PFSK-1 (cell line): ENCODE measurements around the gene CDIPT. TPM values are rescaled to one million over a fixed set of nuclear protein-coding genes. Genes with fewer than 3 reads are reported as not detected.

Experiments used
- FOXP2 ChIP-seq: optimal IDR thresholded peaks from 2 replicates; pipeline ENCODE3; 2011; ENCODE audit warnings: borderline replicate concordance, control low read depth, inconsistent platforms; ENCODE audit not compliant: insufficient read depth; ENCODE audit errors: extremely low read length, extremely low read depth
- POLR2AphosphoS5 ChIP-seq: IDR thresholded peaks from 2 replicates; pipeline ENCODE4 v1.6.1; 2012; ENCODE audit warnings: low read depth, mild to moderate bottlenecking, control low read depth, low read length, moderate library complexity
- REST ChIP-seq, 2 experiments: IDR thresholded peaks; 2 replicates each; pipeline versions ENCODE4 v1.6.1 to v1.8.0; 2011 to 2012; ENCODE audit warnings: low read depth in 2 of 2, low read length in 2 of 2, control low read depth in 1 of 2, inconsistent platforms in 1 of 2, mild to moderate bottlenecking in 1 of 2, moderate library complexity in 1 of 2; ENCODE audit not compliant: insufficient read depth in 1 of 2
- SIN3A ChIP-seq: IDR thresholded peaks from 2 replicates; pipeline ENCODE4 v1.6.1; 2012; ENCODE audit warnings: mild to moderate bottlenecking, low read length, moderate library complexity, borderline replicate concordance; ENCODE audit not compliant: insufficient read depth
- TAF1 ChIP-seq: IDR thresholded peaks from 2 replicates; pipeline ENCODE4 v1.6.1; 2012; ENCODE audit warnings: low read length, control low read depth, borderline replicate concordance; ENCODE audit not compliant: insufficient read depth
- polyA plus RNA-seq: library from polyadenylated mRNA; unstranded; fragments of >200 nt; gene quantifications from one replicate; pipeline ENCODE4 v1.2.1, GENCODE V29; 2012; ENCODE audit warnings: low read depth, missing spikeins; ENCODE audit not compliant: insufficient read length

CDIPT gene, protein sequence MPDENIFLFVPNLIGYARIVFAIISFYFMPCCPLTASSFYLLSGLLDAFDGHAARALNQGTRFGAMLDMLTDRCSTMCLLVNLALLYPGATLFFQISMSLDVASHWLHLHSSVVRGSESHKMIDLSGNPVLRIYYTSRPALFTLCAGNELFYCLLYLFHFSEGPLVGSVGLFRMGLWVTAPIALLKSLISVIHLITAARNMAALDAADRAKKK
- 92.1 TPM for polyA plus RNA-seq

- TF ChIP-seq TAF1 (0 out of 2 replicates have a peak, but pooled peaks have one; percentile 55), FOXP2 (peak; percentile 64), REST (IDR thresholded peaks at IDR 0.05; ENCODE audit: insufficient read depth in 1 of 2, low read depth in 2 of 2, low read length in 2 of 2) (no peak), SIN3A (peak; percentile 93; the same call in 1 of the 2 replicates), POLR2AphosphoS5 (peak; percentile 54)
Observed at GRCh38 chr16:29862884-29863668, at the start of gene CDIPT. CDIPT (minus strand) TSS chr16:29863226; CDS start chr16:29862857, 369 bp downstream.

DNA sequence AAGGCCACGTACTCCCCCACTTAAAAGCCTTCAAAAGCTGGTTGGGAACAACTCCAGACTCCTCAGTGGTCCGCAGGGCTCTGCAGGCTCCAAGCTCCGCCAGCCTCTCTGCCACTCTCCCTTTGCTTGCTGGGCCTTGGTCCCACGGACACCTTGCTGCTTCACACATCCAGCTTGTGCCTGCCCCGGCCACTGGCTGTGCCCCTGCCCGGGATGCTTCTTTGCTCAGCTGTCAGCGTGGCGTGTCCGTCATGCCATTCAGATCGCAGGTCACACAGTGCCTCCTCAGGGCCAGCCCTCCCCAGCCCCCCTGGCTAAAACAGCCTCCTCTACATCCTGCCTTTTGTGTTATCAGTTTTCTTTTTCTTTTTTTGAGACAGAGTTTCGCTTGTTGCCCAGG, 49.1 kb upstream of the CDIPT start:
- TF ChIP-seq REST (IDR thresholded peaks at IDR 0.05; ENCODE audit: insufficient read depth in 1 of 2, low read depth in 2 of 2, low read length in 2 of 2) (no peak), POLR2AphosphoS5 (no peak), SIN3A (no peak), FOXP2 (no peak), TAF1 (no peak)

GRCh38 chr16:29911676-29912010, 48.6 kb upstream of the CDIPT start:
- no peak for TF ChIP-seq REST (IDR thresholded peaks at IDR 0.05; ENCODE audit: insufficient read depth in 1 of 2, low read depth in 2 of 2, low read length in 2 of 2)
- no peak for TF ChIP-seq TAF1
- no peak for TF ChIP-seq POLR2AphosphoS5
- no peak for TF ChIP-seq SIN3A
- TF ChIP-seq FOXP2, result no peak

DNA sequence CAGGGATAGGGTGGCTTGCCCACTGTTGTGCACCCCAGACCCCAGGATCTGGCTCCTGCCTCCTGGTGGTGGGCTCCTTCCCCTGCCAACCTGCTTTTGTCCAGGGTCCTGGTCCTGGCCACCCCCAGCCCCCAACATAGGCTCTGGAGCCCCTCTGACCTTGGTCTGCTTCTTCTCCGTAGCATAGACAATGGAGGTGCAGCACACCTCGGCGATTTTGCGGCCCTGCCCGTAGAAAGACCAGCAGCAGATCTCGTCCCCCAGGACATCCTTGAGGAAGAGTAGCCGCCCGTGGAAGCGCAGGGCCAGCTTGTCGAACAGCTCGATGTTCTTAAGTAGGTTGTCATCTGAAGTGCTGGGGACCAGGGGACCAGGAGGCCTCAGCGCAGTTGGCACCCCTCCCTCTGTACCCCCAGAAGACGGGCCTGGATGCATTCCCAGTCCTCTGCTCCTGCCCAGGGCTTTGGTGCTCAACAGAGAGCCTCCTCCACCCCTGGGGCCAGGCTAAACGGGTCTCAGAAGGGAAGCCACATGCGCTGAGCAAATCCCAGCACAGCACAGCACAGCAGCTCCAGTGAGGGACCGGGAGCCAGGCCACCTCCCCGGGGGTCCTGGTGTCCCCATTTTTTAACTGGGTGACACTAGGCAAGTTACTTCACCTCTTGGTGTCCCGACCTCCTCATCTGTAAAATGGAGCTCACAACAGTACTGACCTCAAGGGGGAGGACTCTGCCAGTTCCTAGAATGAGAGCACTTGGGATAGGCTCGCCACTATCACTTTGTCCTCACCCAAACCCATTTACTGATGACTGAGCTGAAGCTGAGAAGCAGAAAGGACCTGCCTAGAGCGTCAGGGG, 48.0 kb upstream of the CDIPT start:
- TF ChIP-seq POLR2AphosphoS5 (no peak), REST (IDR thresholded peaks at IDR 0.05; ENCODE audit: insufficient read depth in 1 of 2, low read depth in 2 of 2, low read length in 2 of 2) (no peak), FOXP2 (no peak)
